Sigmoid colon (tissue), 7 donors: ENCODE measurements around the gene MYMX. TPM values are rescaled to one million over a fixed set of nuclear protein-coding genes. Genes with fewer than 3 reads are reported as not detected.

ENCODE experiments used
- DNase-seq: peaks from one replicate; pipeline ENCODE4 v3.0.0-alpha.2; 2019
- H3K27ac ChIP-seq, 4 donors: fragments of 200-600 bp; sonication (generic); one replicate each; pipeline ENCODE4 v1.5.1; 2016 to 2019; ENCODE audit warnings: mild to moderate bottlenecking in 1 of 4
- H3K27me3 ChIP-seq, 3 donors: fragments of 200-600 bp; sonication (generic); one replicate each; pipeline ENCODE4 v1.5.1; 2019; ENCODE audit warnings: mild to moderate bottlenecking in 1 of 3
- H3K36me3 ChIP-seq, 4 donors: fragments of 200-600 bp; sonication (generic); one replicate each; pipeline ENCODE4 v1.5.1; 2016 to 2019
- H3K4me1 ChIP-seq, 4 donors: fragments of 200-600 bp; sonication (generic); one replicate each; pipeline ENCODE4 v1.5.1; 2017 to 2019
- H3K4me3 ChIP-seq, 4 donors: fragments of 200-600 bp; sonication (generic); one replicate each; pipeline ENCODE4 v1.5.1; 2017 to 2019; ENCODE audit warnings: mild to moderate bottlenecking in 2 of 4, moderate library complexity in 1 of 4
- H3K9me3 ChIP-seq, 4 donors: fragments of 200-600 bp in 3 of 4; sonication (generic) in 3 of 4; one replicate each; pipeline versions ENCODE4 v1.5.1 to v1.6.1; 2013 to 2019
- CTCF ChIP-seq, 4 experiments: fragments of 450-650 bp in 3 of 4; fragments of 200-600 bp in 1 of 4; IDR thresholded peaks; one replicate each; pipeline ENCODE4 v1.5.1; 2016 to 2019; ENCODE audit warnings: antibody characterized with exemption in 4 of 4, mild to moderate bottlenecking in 3 of 4, moderate library complexity in 2 of 4
- EP300 ChIP-seq, 4 donors: sonication (generic); formaldehyde crosslinking; IDR thresholded peaks; one replicate each; pipeline ENCODE4 v1.6.1; 2017; ENCODE audit warnings: antibody characterized with exemption in 4 of 4
- POLR2A ChIP-seq, 2 donors: fragments of 450-650 bp; IDR thresholded peaks; one replicate each; pipeline ENCODE4 v1.6.1; 2016; ENCODE audit warnings: antibody characterized with exemption in 2 of 2, mild to moderate bottlenecking in 2 of 2, moderate library complexity in 2 of 2
- POLR2AphosphoS5 ChIP-seq, 4 donors: sonication (generic); formaldehyde crosslinking; IDR thresholded peaks; one replicate each; pipeline ENCODE4 v1.6.1; 2017; ENCODE audit warnings: antibody characterized with exemption in 4 of 4
- WGBS, 2 donors: extraction: QIAGEN DNeasy Blood & Tissue Kit; methylation state at CpG; one replicate each; pipeline ENCODE4 v1.1.7; 2013; 5-methylcytosine and 5-hydroxymethylcytosine counted together
- intact Hi-C: fragments of 100-400 bp; cut with DNase I; formaldehyde crosslinking; loops from one replicate; pipeline ENCODE4 v1.15.1; 2023
- polyA plus RNA-seq, 3 donors: library from polyadenylated mRNA; stranded (reverse); fragments of 200-250 nt; gene quantifications; one replicate each; pipeline ENCODE4 v1.2.3, GENCODE V29; 2013
- total RNA-seq, 4 donors: library from RNA; depleted of rRNA; stranded (reverse); fragments of >200 nt; gene quantifications; one replicate each; pipeline ENCODE4 v1.1.0, GENCODE V29; 2016
- donor health status: healthy with polysubstance abuse.
- donor health status: Bipolar disorder and iron deficiency.
- donor health status: healthy.

Gene MYMX
- total and polyA plus RNA-seq, 7 donors: 0.28 TPM; not detected in 6

- H3K9me3 ChIP-seq: no peaks in the 10 kb centered on the region
- WGBS, 2 donors: 73 to 85% methylated on average over 3 of the region's 3 CpGs
- no peaks in the 10 kb centered on the region for H3K27me3 ChIP-seq
- no peak for DNase-seq
- TF ChIP-seq POLR2AphosphoS5 (IDR thresholded peaks at IDR 0.05) (no peak), CTCF (IDR thresholded peaks at IDR 0.05) (no peak)
- intact Hi-C loops: no loop called here
- H3K4me1 ChIP-seq: peaks cover 0 to 27% (median 21%) of the 10 kb centered on the region in 4 donors
- H3K4me3 ChIP-seq: no peak overlapping the region
- peaks cover 49 to 70% (median 64%) of the 10 kb centered on the region in 4 donors for H3K36me3 ChIP-seq
- no peak overlapping the region for H3K27ac ChIP-seq
Measured at GRCh38 chr6:44250718-44251123, 34.0 kb downstream of the MYMX start.

GRCh38 chr6:44251576-44252524 is 35.1 kb downstream of the MYMX start:
- H3K4me1 ChIP-seq: peaks cover 0 to 34% (median 28%) of the 10 kb centered on the region in 4 donors
- TF ChIP-seq POLR2A (IDR thresholded peaks at IDR 0.05) (no peak), POLR2AphosphoS5 (IDR thresholded peaks at IDR 0.05) (no peak), CTCF (IDR thresholded peaks at IDR 0.05) (no peak), EP300 (IDR thresholded peaks at IDR 0.05) (no peak)
- H3K4me3 ChIP-seq: no peak overlapping the region
- intact Hi-C loops: no loop called here
- DNase-seq: no peak
- H3K27ac ChIP-seq: no peak overlapping the region
- no peaks in the 10 kb centered on the region for H3K9me3 ChIP-seq
- WGBS, 2 donors: 84 to 90% methylated on average over 14 of the region's 14 CpGs
- no peaks in the 10 kb centered on the region for H3K27me3 ChIP-seq
- peaks cover 49 to 71% (median 64%) of the 10 kb centered on the region in 4 donors for H3K36me3 ChIP-seq

GRCh38 chr6:44253307-44254101 is 36.8 kb downstream of the MYMX start:
- Histone ChIP-seq H3K4me1 (peaks cover 0 to 34% (median 31%) of the 10 kb centered on the region in 4 donors), H3K9me3 (no peaks in the 10 kb centered on the region), H3K27me3 (no peaks in the 10 kb centered on the region), H3K36me3 (peaks cover 49 to 71% (median 65%) of the 10 kb centered on the region in 4 donors), H3K4me3 (no peak overlapping the region), H3K27ac (no peak overlapping the region)
- intact Hi-C loops: no loop called here
- DNase-seq: no peak
- TF ChIP-seq EP300 (IDR thresholded peaks at IDR 0.05) (no peak), POLR2A (IDR thresholded peaks at IDR 0.05) (no peak), CTCF (IDR thresholded peaks at IDR 0.05) (peak in 3 of 4 experiments; percentile 21 to 32 (median 32)), POLR2AphosphoS5 (IDR thresholded peaks at IDR 0.05) (no peak)
- WGBS, 2 donors: 60 to 72% methylated on average over 10 of the region's 10 CpGs

- 80 to 83% methylated on average over 12 of the region's 12 CpGs for WGBS, 2 donors
- no peak overlapping the region for H3K4me3 ChIP-seq
- H3K27me3 ChIP-seq: no peaks in the 10 kb centered on the region
- H3K27ac ChIP-seq: no peak overlapping the region
- H3K4me1 ChIP-seq: peaks cover 0 to 26% (median 21%) of the 10 kb centered on the region in 4 donors
- peaks cover 49 to 66% (median 59%) of the 10 kb centered on the region in 4 donors for H3K36me3 ChIP-seq
- no peaks in the 10 kb centered on the region for H3K9me3 ChIP-seq
- no peak for DNase-seq
- intact Hi-C loops: loop anchor here (5.0 kb wide), 1 partner anchor 157 kb away; no protein-coding TSS in a partner anchor
- TF ChIP-seq POLR2A (IDR thresholded peaks at IDR 0.05) (no peak), EP300 (IDR thresholded peaks at IDR 0.05) (no peak), CTCF (IDR thresholded peaks at IDR 0.05) (no peak), POLR2AphosphoS5 (IDR thresholded peaks at IDR 0.05) (no peak)
Measured at GRCh38 chr6:44254191-44255104, 37.7 kb downstream of the MYMX start.
